T-helper 2 cell (primary cell): ENCODE data around the gene AFG3L2.

ENCODE experiments used
- DNase-seq, 5 experiments: peaks; one replicate each; pipeline versions ENCODE4 v3.0.0 to v3.0.0-alpha.2; 2012 to 2022

The AFG3L2 gene

GRCh38 chr18:12318857-12319256 is 58.2 kb downstream of the AFG3L2 start:
- no peak for DNase-seq

- no peak for DNase-seq
These were observed 58.7 kb downstream of the AFG3L2 start for GRCh38 chr18:12318334-12318697.

- DNase-seq = no peak
These were observed 59.2 kb downstream of the AFG3L2 start for GRCh38 chr18:12317664-12318333.

- DNase-seq = no peak
These were observed 61.1 kb downstream of the AFG3L2 start for GRCh38 chr18:12315911-12316310.

- no peak for DNase-seq
These were observed 61.5 kb downstream of the AFG3L2 start for GRCh38 chr18:12315490-12315889.

GRCh38 chr18:12314591-12315305 is 62.3 kb downstream of the AFG3L2 start:
- no peak for DNase-seq

GRCh38 chr18:12313530-12314245 is 63.3 kb downstream of the AFG3L2 start:
- no peak for DNase-seq

GRCh38 chr18:12312976-12313375 is 64.1 kb downstream of the AFG3L2 start:
- no peak for DNase-seq

GRCh38 chr18:12310762-12311161 is 66.3 kb downstream of the AFG3L2 start:
- DNase-seq = no peak

GRCh38 chr18:12309683-12310198 is 67.3 kb downstream of the AFG3L2 start:
- no peak for DNase-seq

- DNase-seq = peak in 1 of 5 experiments; percentile 25
These were observed 68.5 kb downstream of the AFG3L2 start for GRCh38 chr18:12308386-12309100.

- DNase-seq = peak in 1 of 5 experiments; percentile 11
These were observed 69.2 kb downstream of the AFG3L2 start, which contains the start of gene TUBB6 for GRCh38 chr18:12307701-12308385. TSS of gene TUBB6 (plus strand) at chr18:12308241. CDS start at chr18:12308293, 52 bp downstream.

- DNase-seq = no peak
These were observed 70.0 kb downstream of the AFG3L2 start for GRCh38 chr18:12306752-12307700.

GRCh38 chr18:12305930-12306629 is 70.9 kb downstream of the AFG3L2 start:
- no peak for DNase-seq

GRCh38 chr18:12305211-12305610 is 71.8 kb downstream of the AFG3L2 start:
- no peak for DNase-seq

GRCh38 chr18:12304351-12305210 is 72.4 kb downstream of the AFG3L2 start:
- DNase-seq = no peak

- no peak for DNase-seq
These were observed 74.5 kb downstream of the AFG3L2 start for GRCh38 chr18:12302391-12303147.

GRCh38 chr18:12301263-12302005 is 75.6 kb downstream of the AFG3L2 start:
- DNase-seq = no peak
